ENCODE measurements around the gene CACFD1.

DNA sequence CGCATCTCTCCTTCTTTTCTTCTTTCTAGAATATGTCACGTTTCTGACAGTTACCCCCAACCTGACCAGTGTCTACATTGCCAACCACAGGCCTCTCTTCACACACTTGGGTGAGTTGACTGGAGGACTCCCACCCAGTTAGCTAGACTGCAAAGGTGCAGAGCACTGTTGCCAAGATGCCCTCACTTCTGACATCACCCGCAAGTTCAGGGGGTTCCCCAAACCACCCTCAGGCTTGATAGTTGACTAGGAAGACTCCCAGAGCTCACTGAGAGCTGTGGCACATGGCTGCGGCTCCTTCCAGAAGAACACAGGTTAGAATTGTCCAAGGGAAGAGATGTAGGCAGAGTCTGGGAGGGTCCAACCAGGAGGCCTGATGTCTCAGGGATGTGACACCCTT is 20.4 kb upstream of the CACFD1 start:
- TF ChIP-seq, protein P1, sequence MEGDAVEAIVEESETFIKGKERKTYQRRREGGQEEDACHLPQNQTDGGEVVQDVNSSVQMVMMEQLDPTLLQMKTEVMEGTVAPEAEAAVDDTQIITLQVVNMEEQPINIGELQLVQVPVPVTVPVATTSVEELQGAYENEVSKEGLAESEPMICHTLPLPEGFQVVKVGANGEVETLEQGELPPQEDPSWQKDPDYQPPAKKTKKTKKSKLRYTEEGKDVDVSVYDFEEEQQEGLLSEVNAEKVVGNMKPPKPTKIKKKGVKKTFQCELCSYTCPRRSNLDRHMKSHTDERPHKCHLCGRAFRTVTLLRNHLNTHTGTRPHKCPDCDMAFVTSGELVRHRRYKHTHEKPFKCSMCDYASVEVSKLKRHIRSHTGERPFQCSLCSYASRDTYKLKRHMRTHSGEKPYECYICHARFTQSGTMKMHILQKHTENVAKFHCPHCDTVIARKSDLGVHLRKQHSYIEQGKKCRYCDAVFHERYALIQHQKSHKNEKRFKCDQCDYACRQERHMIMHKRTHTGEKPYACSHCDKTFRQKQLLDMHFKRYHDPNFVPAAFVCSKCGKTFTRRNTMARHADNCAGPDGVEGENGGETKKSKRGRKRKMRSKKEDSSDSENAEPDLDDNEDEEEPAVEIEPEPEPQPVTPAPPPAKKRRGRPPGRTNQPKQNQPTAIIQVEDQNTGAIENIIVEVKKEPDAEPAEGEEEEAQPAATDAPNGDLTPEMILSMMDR (IDR thresholded peaks at IDR 0.05), result no peak
- no peak for TF ChIP-seq EP300 (IDR thresholded peaks at IDR 0.05)
- TF ChIP-seq POLR2A (IDR thresholded peaks at IDR 0.05), result no peak
